Measurements from ENCODE around the gene KRT2.

The KRT2 gene

GRCh38 chr12:52627395-52628110, 24.5 kb downstream of the KRT2 start:
- TF ChIP-seq TAF1 (IDR thresholded peaks at IDR 0.05; ENCODE audit: borderline replicate concordance, insufficient read depth, low read length) (no peak), FOXP2 (optimal IDR thresholded peaks at IDR 0.05; ENCODE audit: borderline replicate concordance, extremely low read depth, extremely low read length, insufficient read depth) (no peak), POLR2AphosphoS5 (IDR thresholded peaks at IDR 0.05; ENCODE audit: low read depth, low read length) (no peak)

DNA sequence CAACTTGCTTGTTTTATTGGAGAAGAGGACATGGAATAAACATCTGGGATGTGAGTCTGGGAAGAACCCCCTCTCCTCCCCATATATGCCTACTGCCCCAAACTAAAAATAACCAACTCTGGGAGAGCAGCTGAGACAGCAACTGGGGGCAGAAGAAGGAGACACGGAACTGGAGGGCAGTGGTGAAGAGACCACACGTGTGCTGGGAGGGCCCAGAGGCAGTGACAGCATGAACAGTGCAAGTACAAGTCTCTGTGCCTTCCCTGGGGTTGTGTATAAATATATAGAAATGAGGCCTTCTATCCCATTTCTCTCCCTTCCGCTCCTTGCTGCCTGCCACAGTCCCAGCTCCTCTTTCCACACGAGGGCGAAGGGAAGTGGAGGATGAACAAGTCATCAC, 29.7 kb downstream of the KRT2 start:
- TF ChIP-seq TAF1 (IDR thresholded peaks at IDR 0.05; ENCODE audit: borderline replicate concordance, insufficient read depth, low read length) = no peak
- no peak for TF ChIP-seq FOXP2 (optimal IDR thresholded peaks at IDR 0.05; ENCODE audit: borderline replicate concordance, extremely low read depth, extremely low read length, insufficient read depth)
- TF ChIP-seq SIN3A (IDR thresholded peaks at IDR 0.05; ENCODE audit: borderline replicate concordance, insufficient read depth, low read length) = no peak
- TF ChIP-seq POLR2AphosphoS5 (IDR thresholded peaks at IDR 0.05; ENCODE audit: low read depth, low read length) = no peak
- no peak for TF ChIP-seq REST (IDR thresholded peaks at IDR 0.05; ENCODE audit: insufficient read depth in 1 of 2, low read depth in 2 of 2, low read length in 2 of 2)

DNA sequence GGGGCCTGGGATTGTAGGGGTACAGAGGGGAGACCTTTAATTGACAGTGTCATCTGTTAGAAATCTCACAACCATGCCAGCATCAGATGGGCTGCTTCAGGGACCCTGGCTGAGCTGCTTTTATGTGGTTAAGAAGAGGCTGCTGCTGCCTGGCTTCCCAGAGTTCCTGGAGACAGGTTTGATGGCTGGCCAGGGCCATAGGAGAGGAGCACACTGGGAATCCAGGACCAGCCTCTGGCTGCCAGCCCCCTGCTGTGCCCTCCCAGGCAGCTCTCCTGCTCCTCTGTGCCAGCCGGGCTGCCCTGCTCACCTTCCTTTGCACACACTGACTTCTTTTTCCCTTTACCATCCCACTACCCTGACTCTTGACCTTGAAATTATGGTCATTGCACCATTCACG, 33.1 kb downstream of the KRT2 start:
- TF ChIP-seq REST (IDR thresholded peaks at IDR 0.05; ENCODE audit: insufficient read depth in 1 of 2, low read depth in 2 of 2, low read length in 2 of 2) (no peak), FOXP2 (optimal IDR thresholded peaks at IDR 0.05; ENCODE audit: borderline replicate concordance, extremely low read depth, extremely low read length, insufficient read depth) (no peak), TAF1 (IDR thresholded peaks at IDR 0.05; ENCODE audit: borderline replicate concordance, insufficient read depth, low read length) (no peak), SIN3A (IDR thresholded peaks at IDR 0.05; ENCODE audit: borderline replicate concordance, insufficient read depth, low read length) (no peak), POLR2AphosphoS5 (IDR thresholded peaks at IDR 0.05; ENCODE audit: low read depth, low read length) (no peak)

DNA sequence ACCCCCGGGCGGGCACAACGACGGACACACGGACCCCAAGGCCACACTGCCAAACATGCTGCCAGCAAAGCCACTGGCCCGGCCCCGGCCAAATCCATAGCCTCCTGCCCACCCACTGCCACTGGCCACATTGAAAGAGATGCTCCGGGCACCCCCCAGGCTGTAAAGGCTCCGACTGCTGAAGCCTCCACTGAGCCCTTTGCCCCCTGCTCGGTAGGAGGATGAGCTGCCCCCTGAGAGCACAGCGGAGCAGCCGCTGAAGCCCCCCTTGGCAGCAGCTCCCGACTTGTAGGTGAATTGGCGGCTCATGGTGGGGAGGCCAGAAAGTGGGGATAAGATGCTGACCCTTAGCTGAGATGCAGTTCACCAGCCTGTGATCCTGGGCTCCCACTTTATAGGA, 33.8 kb downstream of the KRT2 start, which contains the start of gene KRT73:
TSS of gene KRT73 (minus strand) at position 344 of the 400 bp plus-strand sequence. CDS start at position 309, 35 bp downstream.
- TF ChIP-seq FOXP2 (optimal IDR thresholded peaks at IDR 0.05; ENCODE audit: borderline replicate concordance, extremely low read depth, extremely low read length, insufficient read depth) = no peak
- no peak for TF ChIP-seq TAF1 (IDR thresholded peaks at IDR 0.05; ENCODE audit: borderline replicate concordance, insufficient read depth, low read length)
- no peak for TF ChIP-seq POLR2AphosphoS5 (IDR thresholded peaks at IDR 0.05; ENCODE audit: low read depth, low read length)
- TF ChIP-seq REST (IDR thresholded peaks at IDR 0.05; ENCODE audit: insufficient read depth in 1 of 2, low read depth in 2 of 2, low read length in 2 of 2) = no peak
- no peak for TF ChIP-seq SIN3A (IDR thresholded peaks at IDR 0.05; ENCODE audit: borderline replicate concordance, insufficient read depth, low read length)

GRCh38 chr12:52617403-52617785, 34.6 kb downstream of the KRT2 start:
- TF ChIP-seq REST (IDR thresholded peaks at IDR 0.05; ENCODE audit: insufficient read depth in 1 of 2, low read depth in 2 of 2, low read length in 2 of 2) = no peak
- TF ChIP-seq POLR2AphosphoS5 (IDR thresholded peaks at IDR 0.05; ENCODE audit: low read depth, low read length) = no peak
- no peak for TF ChIP-seq SIN3A (IDR thresholded peaks at IDR 0.05; ENCODE audit: borderline replicate concordance, insufficient read depth, low read length)
- TF ChIP-seq FOXP2 (optimal IDR thresholded peaks at IDR 0.05; ENCODE audit: borderline replicate concordance, extremely low read depth, extremely low read length, insufficient read depth) = no peak
- no peak for TF ChIP-seq TAF1 (IDR thresholded peaks at IDR 0.05; ENCODE audit: borderline replicate concordance, insufficient read depth, low read length)
